GM10248 (cell line): ENCODE data around the gene SLC22A23.

Experiments used
- CTCF ChIA-PET: fragments of 300-600 bp; sonication (Branson Sonifier 250); formaldehyde crosslinking; extraction: SDS; loops from one replicate; lab custom pipeline; 2021; ENCODE audit warnings: antibody characterized with exemption; lab: Yijun Ruan, JAX
- POLR2A ChIA-PET: fragments of 350-650 bp; sonication (Branson Sonifier 250); formaldehyde crosslinking; extraction: SDS; loops from one replicate; lab custom pipeline; 2020; ENCODE audit warnings: antibody characterized with exemption; lab: Yijun Ruan, JAX
- DNase-seq: peaks from one replicate; pipeline ENCODE4 v3.0.0; 2012; ENCODE audit errors: extremely low spot score
- TF ChIP-seq, protein P1 (sequence below): IDR thresholded peaks from 2 replicates; pipeline ENCODE4 v1.5.1; 2012; ENCODE audit warnings: mild to moderate bottlenecking, low read depth; ENCODE audit errors: extremely low read depth, missing control alignments, control extremely low read depth

SLC22A23 gene

DNA sequence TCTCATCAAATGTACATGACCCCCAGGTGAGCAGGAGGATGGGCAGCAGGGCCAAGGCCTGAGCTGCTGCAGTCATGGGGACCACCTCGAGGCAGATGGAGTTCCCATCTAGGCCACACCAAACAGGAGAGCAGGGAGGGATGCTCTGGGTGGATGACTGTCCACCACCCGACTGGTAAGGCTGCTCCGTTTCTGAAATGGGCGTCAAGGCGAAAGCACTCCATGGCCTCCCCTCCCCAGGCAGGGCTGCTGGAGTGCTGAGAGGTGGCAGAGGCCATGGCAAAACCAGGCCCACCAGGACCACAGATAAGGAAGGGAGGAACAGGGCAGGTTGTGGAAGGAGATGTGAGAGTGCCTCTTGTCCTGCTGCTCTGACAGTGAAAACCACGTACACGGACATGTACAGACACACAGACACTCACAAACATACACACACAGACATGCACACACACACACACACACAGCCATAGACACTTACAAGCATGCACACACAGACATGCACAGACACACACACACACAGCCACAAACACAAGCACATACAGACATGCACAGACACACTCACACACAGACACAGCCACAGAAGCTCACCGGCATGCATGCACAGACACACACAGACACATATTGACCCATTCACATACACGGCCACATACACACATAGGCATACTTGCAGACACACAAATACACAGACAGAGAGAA lies 104.9 kb downstream of the SLC22A23 start:
- no peak for DNase-seq
- POLR2A ChIA-PET = no interaction called here
- TF ChIP-seq, protein P1, sequence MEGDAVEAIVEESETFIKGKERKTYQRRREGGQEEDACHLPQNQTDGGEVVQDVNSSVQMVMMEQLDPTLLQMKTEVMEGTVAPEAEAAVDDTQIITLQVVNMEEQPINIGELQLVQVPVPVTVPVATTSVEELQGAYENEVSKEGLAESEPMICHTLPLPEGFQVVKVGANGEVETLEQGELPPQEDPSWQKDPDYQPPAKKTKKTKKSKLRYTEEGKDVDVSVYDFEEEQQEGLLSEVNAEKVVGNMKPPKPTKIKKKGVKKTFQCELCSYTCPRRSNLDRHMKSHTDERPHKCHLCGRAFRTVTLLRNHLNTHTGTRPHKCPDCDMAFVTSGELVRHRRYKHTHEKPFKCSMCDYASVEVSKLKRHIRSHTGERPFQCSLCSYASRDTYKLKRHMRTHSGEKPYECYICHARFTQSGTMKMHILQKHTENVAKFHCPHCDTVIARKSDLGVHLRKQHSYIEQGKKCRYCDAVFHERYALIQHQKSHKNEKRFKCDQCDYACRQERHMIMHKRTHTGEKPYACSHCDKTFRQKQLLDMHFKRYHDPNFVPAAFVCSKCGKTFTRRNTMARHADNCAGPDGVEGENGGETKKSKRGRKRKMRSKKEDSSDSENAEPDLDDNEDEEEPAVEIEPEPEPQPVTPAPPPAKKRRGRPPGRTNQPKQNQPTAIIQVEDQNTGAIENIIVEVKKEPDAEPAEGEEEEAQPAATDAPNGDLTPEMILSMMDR = no peak
- CTCF ChIA-PET = interaction anchor here (2.3 kb wide), 1 partner anchor 13 kb away, joined by 9 read pairs; no protein-coding TSS in a partner anchor

DNA sequence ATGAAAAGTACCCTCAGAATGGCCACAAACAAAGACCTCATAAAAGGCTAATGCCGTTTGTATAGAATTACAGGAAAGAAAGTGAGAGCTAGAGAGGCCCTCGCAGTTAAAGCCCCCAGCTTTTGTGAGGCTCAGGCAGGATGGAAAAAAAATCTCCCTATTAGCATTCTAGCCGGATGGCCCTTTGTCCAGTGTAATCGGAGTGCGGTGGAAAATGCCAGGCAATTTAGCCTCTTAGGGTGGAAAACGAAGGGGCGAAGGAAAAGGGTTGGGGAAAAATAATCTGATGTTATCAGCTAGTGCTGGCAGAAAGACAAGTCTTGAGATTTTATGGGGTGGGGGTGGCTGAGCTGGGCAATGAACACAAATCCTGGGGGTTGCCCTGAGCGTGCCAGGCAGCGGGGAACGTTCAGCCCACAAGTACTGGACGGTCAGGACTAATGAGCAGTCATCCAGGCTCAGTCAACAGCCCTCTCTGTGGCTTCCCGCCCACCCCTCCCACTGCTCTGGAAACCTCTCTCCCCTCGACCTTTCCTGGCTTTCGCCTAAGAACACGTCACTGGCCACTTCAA lies 105.7 kb downstream of the SLC22A23 start:
- CTCF ChIA-PET = interaction anchor here (0.8 to 2.3 kb wide), 2 partner anchors 12 to 40 kb away, joined by 3 to 9 read pairs; no protein-coding TSS in a partner anchor
- TF ChIP-seq, protein P1 = no peak
- POLR2A ChIA-PET = no interaction called here
- DNase-seq = no peak

DNA sequence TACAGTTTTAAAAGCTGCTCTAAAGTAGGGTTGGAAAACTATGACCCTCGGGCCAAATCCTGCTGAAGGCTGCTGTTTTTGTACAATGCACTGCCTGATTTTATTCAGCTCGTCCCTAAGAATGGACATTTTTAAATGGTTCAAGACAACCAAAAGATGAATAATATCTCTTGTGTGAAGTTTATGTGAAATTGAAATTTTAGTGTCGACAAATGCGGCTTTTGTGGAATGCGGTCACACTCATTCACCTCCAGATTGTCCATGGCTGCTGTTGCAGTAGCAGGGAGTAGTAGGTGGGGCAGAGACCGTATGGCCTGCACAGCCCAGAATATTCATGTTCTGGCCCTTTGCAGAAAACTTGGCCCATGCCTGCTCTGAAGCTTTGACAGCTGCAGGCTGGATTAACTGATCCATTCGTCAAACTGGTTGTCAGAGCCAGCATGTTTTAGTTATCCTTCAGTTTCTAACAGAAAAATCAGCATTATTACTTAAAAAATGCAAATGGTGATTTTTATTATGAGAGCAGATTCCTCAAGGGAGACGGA lies 106.5 kb downstream of the SLC22A23 start:
- DNase-seq = no peak
- POLR2A ChIA-PET = no interaction called here
- CTCF ChIA-PET = interaction anchor here (0.8 to 2.3 kb wide), 3 partner anchors 12 to 61 kb away, joined by 3 to 9 read pairs (median 3); no protein-coding TSS in a partner anchor
- TF ChIP-seq, protein P1 = no peak

DNA sequence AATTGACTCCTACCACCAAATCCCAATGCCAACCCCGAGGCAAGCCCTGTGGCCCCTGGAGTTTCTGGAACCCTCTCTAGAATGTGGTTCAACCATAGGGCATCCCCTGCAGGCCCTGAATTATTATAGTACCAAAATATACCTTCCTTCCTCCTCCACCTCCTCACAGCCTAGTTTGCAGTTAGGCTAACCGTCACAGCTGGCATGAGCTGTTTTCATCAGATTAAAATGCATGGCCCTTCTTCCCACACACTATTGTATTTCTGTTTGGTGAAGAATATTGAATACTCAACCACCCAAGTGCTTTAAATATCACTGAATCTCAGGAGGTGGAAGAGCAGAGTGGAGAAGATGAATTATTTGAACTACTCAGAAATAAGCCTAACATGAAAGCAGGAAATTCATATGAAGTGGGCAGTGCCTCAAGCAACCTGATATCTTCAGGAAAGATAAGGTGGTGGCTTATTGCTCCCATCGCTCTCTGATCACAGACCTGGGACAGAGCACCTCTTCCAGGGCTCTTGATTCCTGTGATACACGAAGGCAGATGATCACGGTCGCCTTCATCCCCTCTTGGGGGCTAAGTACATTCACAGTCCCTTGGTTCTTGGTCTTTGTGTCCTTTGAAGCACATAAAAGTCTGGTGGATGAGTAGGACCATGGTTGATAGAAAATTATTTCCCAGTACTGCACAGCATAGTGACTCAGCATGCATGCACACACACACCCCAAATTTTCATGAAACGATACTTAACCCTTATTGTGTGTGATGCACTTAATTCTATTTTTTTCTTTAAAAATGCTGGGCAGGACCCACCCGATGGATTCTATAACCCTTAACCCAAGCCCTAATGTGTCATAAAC lies 107.2 kb downstream of the SLC22A23 start:
- DNase-seq = no peak
- POLR2A ChIA-PET = no interaction called here
- TF ChIP-seq, protein P1 = no peak
- CTCF ChIA-PET = interaction anchor here (1.5 to 2.3 kb wide), 5 partner anchors 11 to 61 kb away, joined by 3 to 9 read pairs (median 4); no protein-coding TSS in a partner anchor

DNA sequence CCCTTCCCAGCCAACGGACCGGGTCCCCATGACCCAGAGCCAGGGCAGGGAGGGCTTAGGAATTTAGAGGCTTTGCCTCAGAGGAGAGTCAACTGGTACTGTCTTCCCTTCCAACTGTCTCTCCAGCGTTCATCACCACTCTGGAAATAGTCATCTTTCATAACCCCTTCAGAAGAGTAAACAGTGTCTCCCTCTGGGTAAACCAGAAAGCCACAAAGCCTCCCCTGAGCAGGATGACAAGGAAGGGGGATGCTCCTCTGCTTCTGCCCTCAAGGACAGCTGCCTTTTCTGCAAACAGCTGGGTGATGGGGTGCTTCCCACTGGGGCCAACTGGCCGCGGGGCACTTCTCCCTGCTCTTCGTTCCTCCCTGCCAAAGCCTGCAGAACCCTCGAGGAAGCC lies 108.0 kb downstream of the SLC22A23 start:
- ChIA-PET CTCF (interaction anchor here (1.5 to 2.3 kb wide), 4 partner anchors 10 to 62 kb away, joined by 3 to 9 read pairs (median 4); no protein-coding TSS in a partner anchor), POLR2A (no interaction called here)
- TF ChIP-seq, protein P1 = no peak
- DNase-seq = no peak

DNA sequence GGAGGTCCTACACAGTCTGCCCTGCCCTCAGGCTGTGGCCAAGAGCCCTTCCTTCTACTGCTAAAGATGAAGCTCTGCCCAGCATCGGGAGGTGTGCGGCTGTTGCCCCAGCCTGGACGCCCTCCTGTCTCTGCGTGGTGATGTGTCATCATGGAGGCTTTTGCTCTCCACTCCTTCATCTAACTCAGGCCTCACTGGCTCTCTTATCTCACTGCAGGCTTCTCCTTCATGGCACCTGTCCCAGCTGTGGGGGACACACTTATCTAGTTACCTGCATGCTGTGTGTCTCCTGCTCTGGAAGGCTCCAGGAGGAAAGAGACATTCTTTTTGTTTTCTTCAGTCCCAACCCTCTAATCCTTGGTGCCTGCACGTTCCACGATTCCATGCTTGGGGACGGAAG lies 109.0 kb downstream of the SLC22A23 start:
- DNase-seq = no peak
- ChIA-PET CTCF (interaction anchor here (2.3 kb wide), 1 partner anchor 9 kb away, joined by 9 read pairs; no protein-coding TSS in a partner anchor), POLR2A (no interaction called here)
- TF ChIP-seq, protein P1 = no peak
